GM12801 (cell line): ENCODE measurements around the gene P2RX7.

ENCODE experiments used
- TF ChIP-seq, protein P1 (sequence below): IDR thresholded peaks from one replicate; pipeline ENCODE4 v1.5.1; 2011; ENCODE audit warnings: control low read depth; ENCODE audit not compliant: insufficient read length; ENCODE audit errors: extremely low read depth

P2RX7 gene

GRCh38 chr12:121088195-121088585 lies 44.5 kb upstream of the P2RX7 start:
- TF ChIP-seq, protein P1, sequence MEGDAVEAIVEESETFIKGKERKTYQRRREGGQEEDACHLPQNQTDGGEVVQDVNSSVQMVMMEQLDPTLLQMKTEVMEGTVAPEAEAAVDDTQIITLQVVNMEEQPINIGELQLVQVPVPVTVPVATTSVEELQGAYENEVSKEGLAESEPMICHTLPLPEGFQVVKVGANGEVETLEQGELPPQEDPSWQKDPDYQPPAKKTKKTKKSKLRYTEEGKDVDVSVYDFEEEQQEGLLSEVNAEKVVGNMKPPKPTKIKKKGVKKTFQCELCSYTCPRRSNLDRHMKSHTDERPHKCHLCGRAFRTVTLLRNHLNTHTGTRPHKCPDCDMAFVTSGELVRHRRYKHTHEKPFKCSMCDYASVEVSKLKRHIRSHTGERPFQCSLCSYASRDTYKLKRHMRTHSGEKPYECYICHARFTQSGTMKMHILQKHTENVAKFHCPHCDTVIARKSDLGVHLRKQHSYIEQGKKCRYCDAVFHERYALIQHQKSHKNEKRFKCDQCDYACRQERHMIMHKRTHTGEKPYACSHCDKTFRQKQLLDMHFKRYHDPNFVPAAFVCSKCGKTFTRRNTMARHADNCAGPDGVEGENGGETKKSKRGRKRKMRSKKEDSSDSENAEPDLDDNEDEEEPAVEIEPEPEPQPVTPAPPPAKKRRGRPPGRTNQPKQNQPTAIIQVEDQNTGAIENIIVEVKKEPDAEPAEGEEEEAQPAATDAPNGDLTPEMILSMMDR, result no peak

DNA sequence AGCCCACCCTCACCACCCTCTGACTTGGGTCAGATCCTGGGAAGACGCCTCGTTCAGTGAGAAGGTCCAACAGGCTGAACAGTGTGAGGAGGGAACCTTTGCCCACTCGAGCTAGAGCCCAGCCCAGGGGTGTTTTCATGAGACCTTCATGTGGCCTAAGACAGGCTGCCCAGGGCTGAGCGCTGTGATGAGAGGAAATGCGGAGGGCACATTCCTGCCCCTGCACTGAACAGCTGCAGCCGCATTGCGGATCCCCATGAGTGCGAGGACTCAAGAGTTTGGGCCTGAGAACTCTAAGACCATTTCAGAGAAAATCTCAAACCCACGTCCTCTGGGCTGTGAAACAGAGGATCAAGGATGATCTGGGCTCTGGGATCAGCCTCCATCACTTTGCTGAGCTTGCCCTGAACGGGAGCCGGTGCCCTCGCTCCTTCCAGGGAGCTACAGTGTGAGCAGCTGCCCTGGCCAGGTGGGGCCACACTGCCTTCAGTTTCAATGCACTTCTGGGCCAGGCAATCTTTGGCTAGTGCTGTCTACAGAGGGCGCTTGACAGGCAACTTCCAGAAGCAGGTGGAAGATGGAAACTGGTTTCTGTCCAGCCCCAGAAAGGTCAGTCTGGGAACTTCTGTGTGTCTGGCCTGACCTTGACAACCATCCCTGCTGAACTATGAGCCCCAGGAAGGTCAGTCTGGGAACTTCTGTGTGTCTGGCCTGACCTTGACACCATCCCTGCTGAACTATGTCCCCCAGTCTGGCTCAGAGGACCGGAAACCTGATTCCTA lies 43.5 kb upstream of the P2RX7 start:
- TF ChIP-seq, protein P1, result no peak

GRCh38 chr12:121089813-121090430 lies 42.8 kb upstream of the P2RX7 start:
- TF ChIP-seq, protein P1, result no peak

- TF ChIP-seq, protein P1, result no peak
Observed at GRCh38 chr12:121090586-121091514, 41.8 kb upstream of the P2RX7 start.

GRCh38 chr12:121092034-121092433 lies 40.6 kb upstream of the P2RX7 start:
- TF ChIP-seq, protein P1, result no peak

DNA sequence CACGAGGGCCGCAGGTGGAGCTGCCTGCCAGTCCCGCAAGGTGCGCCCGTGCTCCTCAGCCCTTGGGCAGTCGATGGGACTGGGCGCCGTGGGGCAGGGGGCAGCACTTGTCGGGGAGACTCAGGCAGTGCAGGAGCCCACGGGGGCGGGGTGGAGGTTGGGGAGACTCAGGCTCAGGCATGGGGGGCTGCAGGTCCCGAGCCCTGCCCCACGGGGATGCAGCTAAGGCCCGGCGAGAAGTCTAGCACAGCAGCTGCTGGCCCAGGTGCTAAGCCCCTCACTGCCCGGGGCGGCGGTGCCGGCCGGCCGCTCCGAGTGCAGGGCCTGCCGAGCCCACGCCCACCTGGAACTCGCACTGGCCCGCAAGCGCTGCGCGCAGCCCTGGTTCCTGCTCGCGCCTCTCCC lies 39.2 kb upstream of the P2RX7 start:
- TF ChIP-seq, protein P1, result no peak

GRCh38 chr12:121095544-121096198 lies 37.0 kb upstream of the P2RX7 start:
- TF ChIP-seq, protein P1, result peak; percentile 32
